HepG2 (cell line): ENCODE data around the gene NME1. TPM values are rescaled to one million over a fixed set of nuclear protein-coding genes. Genes with fewer than 3 reads are reported as not detected.

Source experiments
- HOXA9 ChIP-seq: sonication (generic); formaldehyde crosslinking; IDR thresholded peaks from 2 replicates; pipeline ENCODE4 v1.8.1; 2022; ENCODE audit warnings: missing genetic modification reagents, mild to moderate bottlenecking, moderate library complexity, borderline replicate concordance
- MIXL1 ChIP-seq: IDR thresholded peaks from 2 replicates; pipeline ENCODE4 v1.6.1; 2016
- SRY ChIP-seq: sonication (generic); formaldehyde crosslinking; IDR thresholded peaks from 2 replicates; pipeline ENCODE4 v1.8.0; 2022; ENCODE audit warnings: mild to moderate bottlenecking, missing genetic modification reagents
- ZNF383 ChIP-seq: sonication (generic); formaldehyde crosslinking; IDR thresholded peaks from 2 replicates; pipeline ENCODE4 v1.4.0; 2020; ENCODE audit warnings: missing genetic modification reagents, mild to moderate bottlenecking, borderline replicate concordance
- ZNF564 ChIP-seq: sonication (generic); formaldehyde crosslinking; IDR thresholded peaks from 2 replicates; pipeline ENCODE4 v1.8.1; 2023; ENCODE audit warnings: mild to moderate bottlenecking, missing genetic modification reagents
- polyA plus RNA-seq, 8 experiments: library from polyadenylated mRNA; depleted of rRNA in 3 of 8; stranded (reverse) in 7 of 8; unstranded in 1 of 8; fragments of >200 nt; fragmentation: Illumina TruSeq in 4 of 8; extraction: Trizol in 4 of 8; gene quantifications; 2 replicates each; pipeline versions ENCODE4 v1.2.1 to v1.2.3, GENCODE V29; 2011 to 2016; ENCODE audit warnings: low read depth in 4 of 8, missing spikeins in 1 of 8, mixed read lengths in 1 of 8; ENCODE audit not compliant: insufficient read depth in 1 of 8
- total RNA-seq, 5 experiments: library from RNA; depleted of rRNA; stranded (reverse); fragments of >200 nt; fragmentation: Illumina TruSeq; extraction: Trizol; gene quantifications; 2 replicates each; pipeline ENCODE4 v1.2.3, GENCODE V29; 2016; ENCODE audit warnings: low read depth in 1 of 5
- TF ChIP-seq, protein P1 (sequence below): IDR thresholded peaks from 2 replicates; pipeline ENCODE4 v1.6.1; 2016; ENCODE audit warnings: missing compliant biosample characterization, missing genetic modification reagents, borderline replicate concordance
- TF ChIP-seq, protein P2 (sequence below): sonication (generic); formaldehyde crosslinking; IDR thresholded peaks from 2 replicates; pipeline ENCODE4 v1.4.0; 2020; ENCODE audit warnings: missing genetic modification reagents

Gene NME1
- total and polyA plus RNA-seq, 2 of the 13 experiments (the other 11 are each of a cell fraction or from before 2014, with no cell fraction given) = 295 to 516 TPM

DNA sequence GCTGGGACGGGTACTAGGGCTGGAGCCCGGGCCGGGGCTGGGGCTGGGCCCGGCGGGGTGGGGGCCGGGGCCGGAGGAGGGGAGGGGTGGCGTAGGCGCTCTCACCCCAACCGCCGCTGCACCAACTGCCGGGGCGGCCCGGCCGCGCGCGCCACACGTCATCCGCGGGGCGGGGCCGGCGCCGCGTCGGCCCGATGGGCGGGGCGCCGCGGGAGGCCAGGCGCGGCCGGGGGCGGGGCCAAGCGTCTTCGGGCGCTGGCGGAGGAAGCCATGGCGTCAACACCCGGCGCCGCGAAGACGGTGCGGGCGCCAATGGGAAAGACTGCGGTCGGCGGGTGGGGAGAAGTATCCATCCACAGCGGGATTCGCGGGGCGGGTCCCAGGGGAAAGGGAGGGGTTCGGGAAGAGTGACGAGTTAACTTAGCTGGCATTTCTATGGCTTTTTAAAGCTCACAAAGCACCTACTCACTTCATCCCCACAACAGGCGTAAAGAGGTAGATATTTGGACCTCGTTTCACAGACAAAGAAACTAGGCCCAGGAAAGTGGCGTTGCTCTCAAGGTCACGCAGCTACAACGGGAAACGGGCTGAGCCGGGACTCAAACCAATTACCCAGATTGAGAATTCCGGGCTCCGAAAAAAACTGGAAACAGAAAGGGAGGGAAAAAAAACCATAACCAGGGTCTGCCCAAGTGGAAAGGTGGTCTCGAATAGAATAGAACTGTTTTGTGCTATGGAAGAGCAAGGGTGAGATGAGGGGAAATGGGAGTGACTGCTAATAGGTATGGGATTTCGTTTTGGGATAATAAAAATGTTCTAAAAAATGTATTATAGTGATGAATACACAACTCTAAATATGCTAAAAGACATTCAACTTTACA, 32.4 kb upstream of the NME1 start, which contains the start of gene SPAG9 (continued):
- TF ChIP-seq HOXA9 (no peak), MIXL1 (CRISPR knock-in tag) (peak; percentile 69), ZNF383 (no peak), ZNF564 (CRISPR knock-in tag) (no peak), SRY (CRISPR knock-in tag) (0 out of 2 replicates have a peak, but pooled peaks have one; percentile 15)
- TF ChIP-seq, protein P1, sequence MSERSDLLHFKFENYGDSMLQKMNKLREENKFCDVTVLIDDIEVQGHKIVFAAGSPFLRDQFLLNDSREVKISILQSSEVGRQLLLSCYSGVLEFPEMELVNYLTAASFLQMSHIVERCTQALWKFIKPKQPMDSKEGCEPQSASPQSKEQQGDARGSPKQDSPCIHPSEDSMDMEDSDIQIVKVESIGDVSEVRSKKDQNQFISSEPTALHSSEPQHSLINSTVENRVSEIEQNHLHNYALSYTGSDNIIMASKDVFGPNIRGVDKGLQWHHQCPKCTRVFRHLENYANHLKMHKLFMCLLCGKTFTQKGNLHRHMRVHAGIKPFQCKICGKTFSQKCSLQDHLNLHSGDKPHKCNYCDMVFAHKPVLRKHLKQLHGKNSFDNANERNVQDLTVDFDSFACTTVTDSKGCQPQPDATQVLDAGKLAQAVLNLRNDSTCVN = no peak
- TF ChIP-seq, protein P2, sequence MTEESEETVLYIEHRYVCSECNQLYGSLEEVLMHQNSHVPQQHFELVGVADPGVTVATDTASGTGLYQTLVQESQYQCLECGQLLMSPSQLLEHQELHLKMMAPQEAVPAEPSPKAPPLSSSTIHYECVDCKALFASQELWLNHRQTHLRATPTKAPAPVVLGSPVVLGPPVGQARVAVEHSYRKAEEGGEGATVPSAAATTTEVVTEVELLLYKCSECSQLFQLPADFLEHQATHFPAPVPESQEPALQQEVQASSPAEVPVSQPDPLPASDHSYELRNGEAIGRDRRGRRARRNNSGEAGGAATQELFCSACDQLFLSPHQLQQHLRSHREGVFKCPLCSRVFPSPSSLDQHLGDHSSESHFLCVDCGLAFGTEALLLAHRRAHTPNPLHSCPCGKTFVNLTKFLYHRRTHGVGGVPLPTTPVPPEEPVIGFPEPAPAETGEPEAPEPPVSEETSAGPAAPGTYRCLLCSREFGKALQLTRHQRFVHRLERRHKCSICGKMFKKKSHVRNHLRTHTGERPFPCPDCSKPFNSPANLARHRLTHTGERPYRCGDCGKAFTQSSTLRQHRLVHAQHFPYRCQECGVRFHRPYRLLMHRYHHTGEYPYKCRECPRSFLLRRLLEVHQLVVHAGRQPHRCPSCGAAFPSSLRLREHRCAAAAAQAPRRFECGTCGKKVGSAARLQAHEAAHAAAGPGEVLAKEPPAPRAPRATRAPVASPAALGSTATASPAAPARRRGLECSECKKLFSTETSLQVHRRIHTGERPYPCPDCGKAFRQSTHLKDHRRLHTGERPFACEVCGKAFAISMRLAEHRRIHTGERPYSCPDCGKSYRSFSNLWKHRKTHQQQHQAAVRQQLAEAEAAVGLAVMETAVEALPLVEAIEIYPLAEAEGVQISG = peak; percentile 52; the same call in 1 of the 2 replicates
